HG02943 (cell line): ENCODE results near the gene TMEM43.

ENCODE experiments used
- ATAC-seq: cut with Tn5 transposase; IDR thresholded peaks from one replicate; pipeline ENCODE4 v1.9.1; 2021; ENCODE audit warnings: mild to moderate bottlenecking, low read depth, moderate library complexity; ENCODE audit not compliant: unreplicated experiment

The TMEM43 gene

DNA sequence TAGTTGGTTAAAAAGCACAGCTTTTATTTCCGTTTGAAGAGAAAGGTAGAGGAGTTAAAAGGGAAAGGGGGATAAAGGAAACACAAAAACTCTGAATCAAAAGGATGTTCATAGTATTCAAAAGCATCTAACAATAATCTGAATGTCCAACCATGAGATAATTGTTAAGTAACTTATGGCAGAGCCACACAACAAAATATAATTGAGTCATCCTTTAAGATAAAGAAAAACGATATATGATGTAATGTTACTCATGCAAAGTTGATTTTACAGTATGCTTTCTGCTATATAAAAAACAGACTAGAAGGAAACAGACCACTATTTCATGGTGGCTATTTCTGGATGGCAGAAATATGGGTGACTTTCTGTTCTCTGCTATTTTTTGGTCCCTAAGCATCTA is 49.6 kb downstream of the TMEM43 start:
- ATAC-seq: no peak

DNA sequence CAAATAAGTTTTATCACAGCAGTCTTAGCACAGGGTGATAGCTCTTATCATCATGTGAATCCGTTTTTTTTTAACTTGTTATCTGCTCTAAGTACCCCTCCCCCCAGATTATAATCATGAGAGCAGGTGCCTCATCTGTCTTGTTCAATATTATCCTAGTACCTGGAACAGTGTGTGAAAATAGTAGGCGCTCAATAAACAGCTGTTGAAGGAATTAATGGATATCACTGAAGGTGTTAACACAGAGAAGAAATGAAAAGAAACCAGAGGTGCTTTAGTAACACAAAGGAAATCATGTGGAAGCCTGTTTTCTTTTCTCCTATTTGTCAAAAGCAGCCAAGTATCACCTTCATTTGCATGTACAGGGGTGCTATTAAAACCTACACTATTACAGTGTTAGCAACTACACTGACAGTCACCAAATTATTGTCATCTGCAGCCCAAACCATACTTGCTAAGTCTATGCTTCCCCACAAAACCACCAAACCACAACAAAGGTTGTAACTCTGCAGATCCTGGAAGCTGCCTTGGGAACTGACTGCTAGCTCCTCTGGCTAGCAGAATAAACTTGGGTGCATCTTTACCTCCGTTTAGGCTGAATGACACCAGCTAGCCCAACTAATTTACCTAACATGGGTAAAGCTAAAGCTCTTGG is 50.7 kb downstream of the TMEM43 start:
- ATAC-seq: no peak

DNA sequence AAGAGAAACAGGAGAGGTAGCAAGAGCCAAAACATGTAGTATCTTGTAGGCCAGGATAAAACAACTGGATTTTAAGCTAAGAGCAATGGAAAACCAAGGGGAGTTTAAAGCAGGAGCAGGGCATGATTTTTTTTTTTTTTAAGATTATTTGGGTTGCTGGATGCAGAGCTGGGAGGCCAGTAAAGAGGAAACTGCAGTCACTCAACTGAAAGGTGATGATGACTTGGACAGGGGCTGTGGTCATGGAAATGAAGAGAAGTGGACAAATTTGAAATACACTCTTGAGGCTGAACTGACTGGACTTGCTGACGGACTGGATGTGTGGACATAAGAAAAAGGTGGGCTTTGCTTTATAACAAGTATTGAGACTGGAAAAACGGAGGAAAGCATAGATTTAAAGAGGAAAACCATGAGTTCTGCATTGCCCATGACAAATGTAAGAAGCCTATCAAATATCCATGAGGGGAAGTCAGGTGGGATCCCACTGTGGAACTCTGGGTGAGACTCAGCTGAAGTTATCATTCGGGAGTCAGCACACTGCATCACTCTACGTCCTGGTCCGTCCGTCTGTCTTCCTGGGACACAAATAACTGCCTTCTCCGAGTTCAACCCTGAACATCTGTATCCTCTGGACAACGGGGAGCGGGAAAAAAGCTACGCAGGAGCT is 52.9 kb downstream of the TMEM43 start:
- ATAC-seq: peak; percentile 6

DNA sequence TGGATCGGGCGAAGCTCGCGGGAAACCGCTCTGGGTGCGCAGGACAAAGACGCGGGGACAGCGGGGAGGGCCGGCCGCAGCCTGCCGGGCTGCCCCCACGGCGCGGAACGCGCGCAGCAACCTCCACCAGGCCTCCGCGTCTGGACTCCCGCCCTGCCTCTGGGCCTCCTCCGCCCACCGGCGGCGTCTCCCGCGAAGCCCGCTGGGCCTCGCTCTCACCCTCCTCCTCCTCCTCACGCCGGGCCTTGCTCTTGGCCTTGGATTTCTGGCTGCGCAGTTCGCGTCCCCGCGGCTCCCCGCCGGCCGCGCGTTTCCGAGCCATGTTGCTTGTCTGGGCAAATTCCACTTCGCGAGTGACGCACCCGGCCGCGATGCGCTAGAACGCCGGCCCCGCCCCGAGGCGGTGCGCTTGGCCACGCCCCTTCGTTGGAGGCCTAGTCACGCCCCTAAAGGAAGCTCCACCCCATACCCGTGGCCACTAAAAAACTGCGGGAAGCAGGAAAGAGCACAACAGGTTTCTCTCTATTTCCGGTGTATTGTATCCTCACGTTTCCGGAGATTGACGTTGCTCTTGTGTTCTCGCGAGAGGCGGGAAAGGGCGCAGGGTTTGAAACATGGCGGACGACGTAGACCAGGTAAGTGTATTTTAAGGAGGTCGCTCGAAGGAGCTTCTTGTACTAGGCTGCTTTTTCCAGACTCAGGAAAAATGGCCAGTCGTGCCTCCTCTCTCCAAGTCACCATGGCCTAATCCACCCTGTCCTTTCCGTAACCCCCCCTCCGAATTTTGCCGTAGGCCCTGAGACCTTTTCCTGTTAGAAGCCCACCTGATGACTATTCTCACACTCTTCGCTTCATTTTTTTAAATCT is 53.6 kb downstream of the TMEM43 start, which contains the start of the genes LSM3 and XPC:
LSM3 (plus strand) TSS at position 571 of the 867 bp plus-strand sequence; CDS start at position 615, 44 bp downstream.
XPC (minus strand) TSS at position 355 of the 867 bp plus-strand sequence; CDS start at position 322, 33 bp downstream.
- ATAC-seq: peak; percentile 96

DNA sequence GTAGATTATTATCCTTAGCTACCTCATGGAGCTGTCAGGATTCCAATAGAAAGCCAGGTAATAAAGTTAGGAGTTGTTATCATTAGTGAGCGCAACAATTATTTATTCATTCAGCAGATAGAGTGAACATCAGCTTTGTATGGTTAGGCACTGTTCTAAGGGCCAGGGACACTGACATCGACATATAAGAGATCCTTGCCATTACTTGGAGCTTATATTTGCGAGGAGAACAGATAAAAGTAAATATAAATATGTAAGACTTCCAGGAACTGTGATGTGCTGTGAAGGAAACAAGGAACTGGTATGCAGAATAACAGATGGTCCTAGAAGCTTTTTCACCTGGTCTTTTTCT is 54.2 kb downstream of the TMEM43 start:
- no peak for ATAC-seq

DNA sequence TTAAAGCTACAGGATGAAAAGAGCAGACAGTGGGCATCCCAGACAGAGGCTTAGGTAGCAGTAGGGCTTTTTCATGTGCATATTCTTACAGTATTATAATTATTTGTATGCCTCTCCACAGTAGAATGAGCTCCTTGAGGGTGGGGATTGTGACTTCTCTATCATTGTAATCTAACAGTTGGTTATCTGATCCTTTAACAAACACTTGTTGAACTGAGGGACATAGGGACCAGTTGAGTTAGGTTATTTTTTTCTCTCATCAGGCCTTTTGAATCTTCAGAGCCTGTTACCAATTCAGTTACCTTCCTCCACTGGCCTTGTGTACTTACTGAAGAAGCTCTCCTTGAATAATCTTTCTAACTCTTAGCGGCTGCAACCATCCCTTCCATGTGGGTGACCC is 54.9 kb downstream of the TMEM43 start:
- ATAC-seq: no peak

DNA sequence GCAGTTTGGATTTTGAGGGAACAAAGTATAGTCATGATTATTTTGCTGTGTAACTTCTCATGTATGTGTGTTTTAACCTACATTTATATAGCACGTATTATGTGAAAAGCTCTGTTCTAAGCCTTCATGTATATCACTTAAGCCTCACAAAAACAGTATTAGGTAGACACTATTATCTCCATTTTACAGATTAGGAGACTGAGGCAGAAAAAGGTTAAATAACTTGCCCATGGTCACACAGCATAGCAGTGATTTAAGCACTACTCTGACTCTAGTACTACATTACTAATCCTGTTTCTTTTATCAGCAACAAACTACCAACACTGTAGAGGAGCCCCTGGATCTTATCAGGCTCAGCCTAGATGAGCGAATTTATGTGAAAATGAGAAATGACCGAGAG is 56.4 kb downstream of the TMEM43 start:
- no peak for ATAC-seq

DNA sequence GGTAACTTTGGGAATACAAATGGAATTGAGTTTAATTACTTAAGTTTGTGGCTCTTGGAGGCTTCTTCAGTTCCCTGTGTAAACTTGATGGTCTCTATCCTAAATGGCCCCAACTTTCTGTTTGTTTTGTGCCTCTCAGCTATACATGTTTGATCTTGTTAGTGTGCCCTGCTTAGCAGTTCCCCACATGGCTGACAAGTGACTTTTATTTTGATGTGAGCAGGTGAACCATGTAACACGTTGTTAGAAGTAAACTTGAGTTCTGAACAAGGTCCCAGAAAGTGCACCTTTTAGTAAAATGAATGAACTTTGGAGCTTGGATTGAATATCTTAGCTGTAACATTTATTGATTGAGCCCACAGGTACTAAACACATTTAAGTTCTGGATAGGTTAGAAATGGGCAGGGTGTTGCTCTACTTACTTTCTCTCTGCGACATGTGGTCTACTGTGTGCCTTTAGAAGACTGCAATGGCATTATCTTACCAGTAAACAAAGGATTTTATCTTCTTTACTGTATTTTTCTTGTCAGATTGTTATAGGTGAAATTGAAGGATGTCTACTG is 58.2 kb downstream of the TMEM43 start:
- no peak for ATAC-seq

DNA sequence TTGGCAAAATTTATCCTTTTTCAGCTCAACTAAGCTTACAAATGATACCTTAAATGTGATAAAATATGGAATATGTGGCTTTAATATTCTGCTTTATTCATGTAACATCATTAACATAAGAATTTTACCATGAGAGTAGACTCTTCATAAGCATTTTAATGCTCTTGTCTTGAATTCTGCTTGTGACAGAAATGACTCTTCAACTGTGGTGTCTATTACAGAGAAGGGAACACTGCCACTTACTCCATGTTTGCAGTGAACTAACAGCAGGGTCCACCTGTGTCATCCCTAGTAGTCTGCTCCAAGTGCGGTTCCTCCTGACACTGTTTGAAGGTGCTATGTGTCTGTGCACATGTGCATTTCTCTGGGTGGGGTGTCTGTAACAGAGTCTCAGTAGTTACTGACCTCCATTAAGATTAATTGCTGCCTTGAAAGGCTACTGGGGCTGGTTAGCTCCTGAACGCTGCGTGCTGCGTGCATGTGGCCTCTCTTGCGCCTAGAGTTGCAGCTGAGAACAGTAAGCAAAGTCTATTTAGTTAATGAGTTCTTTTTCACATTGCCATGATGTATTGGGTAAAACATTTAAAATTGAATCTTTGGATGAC is 62.1 kb downstream of the TMEM43 start:
- ATAC-seq: no peak

DNA sequence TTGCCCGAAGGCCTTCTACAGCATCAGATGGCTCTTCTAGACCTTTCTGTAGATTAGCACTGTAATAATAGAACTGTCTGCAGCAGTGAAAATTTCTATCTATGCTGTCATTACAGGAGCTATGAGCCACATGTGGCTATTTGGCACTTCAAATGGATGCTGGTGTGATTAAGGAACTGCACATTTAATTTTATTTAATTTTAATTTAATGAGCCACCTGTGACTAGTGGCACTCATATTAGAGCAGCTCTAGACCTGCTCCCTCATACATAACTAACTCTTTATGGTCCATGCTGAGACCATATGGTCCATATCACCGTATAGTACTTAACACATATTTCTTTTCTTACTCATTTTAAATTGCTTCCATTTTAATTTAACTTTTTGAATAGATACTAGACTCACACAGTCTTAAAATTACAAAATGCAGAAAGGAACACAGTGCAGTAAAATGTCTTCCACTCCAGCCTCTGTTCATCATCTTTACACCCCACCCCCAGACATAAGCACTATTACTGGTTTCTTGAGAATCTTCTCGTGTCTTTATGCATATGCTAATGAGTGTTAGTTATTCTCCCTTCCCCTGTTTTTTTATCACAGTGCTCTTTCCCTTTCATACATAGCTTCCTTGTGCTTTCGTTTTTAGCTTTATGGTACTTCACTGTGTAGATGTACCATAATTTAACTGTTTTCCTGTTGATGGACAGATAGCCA is 63.3 kb downstream of the TMEM43 start:
- ATAC-seq: no peak
